Endothelial cell of umbilical vein (primary cell): ENCODE measurements around the gene ACIN1. TPM values are rescaled to one million over a fixed set of nuclear protein-coding genes. Genes with fewer than 3 reads are reported as not detected.

ENCODE experiments used
- BruUV-seq: library from RNA; stranded (reverse); fragments of 400-500 nt; replicated peaks from 2 replicates; lab custom pipeline; 2021; lab: Mats Ljungman, UMichigan
- CTCF ChIA-PET: fragments of 300-600, 350-600 bp; sonication (Branson Sonifier 250); formaldehyde crosslinking; loops from one replicate; lab custom pipeline; 2021; ENCODE audit warnings: antibody characterized with exemption, inconsistent platforms; lab: Charles Lee
- POLR2A ChIA-PET: fragments of 300-600, 350-600 bp; sonication (Branson Sonifier 250); formaldehyde crosslinking; loops from one replicate; lab custom pipeline; 2021; ENCODE audit warnings: antibody characterized with exemption, inconsistent platforms; lab: Charles Lee
- DNase-seq: peaks from one replicate; pipeline ENCODE4 v3.0.0-alpha.2; 2011; ENCODE audit warnings: low read depth, low spot score
- FAIRE-seq: peaks from 2 replicates; lab custom pipeline; 2011; peaks lifted over from hg19 to GRCh38; lab: Jason Lieb, UNC
- H2AFZ ChIP-seq: 2 replicates; pipeline ENCODE4 v1.6.0; 2012; ENCODE audit warnings: low read depth, low read length, control low read depth, inconsistent platforms
- H3K27ac ChIP-seq: 2 replicates; pipeline ENCODE4 v1.5.1; 2011; ENCODE audit warnings: low read depth, mild to moderate bottlenecking, control low read depth, low read length, moderate library complexity; ENCODE audit not compliant: insufficient read depth
- H3K27me3 ChIP-seq, 2 experiments: 2 replicates each; pipeline versions ENCODE4 v1.6.0 to v1.6.1; 2011; ENCODE audit warnings: low read length in 2 of 2, mixed read lengths in 1 of 2; ENCODE audit not compliant: control insufficient read depth in 2 of 2, insufficient read depth in 2 of 2
- H3K36me3 ChIP-seq, 2 experiments: 2 replicates in 1 of 2; 3 replicates in 1 of 2; pipeline ENCODE4 v1.5.1; 2011; ENCODE audit warnings: low read length in 2 of 2, mild to moderate bottlenecking in 1 of 2, moderate library complexity in 1 of 2; ENCODE audit not compliant: control insufficient read depth in 2 of 2, insufficient read depth in 2 of 2; ENCODE audit errors: extremely low read depth in 1 of 2
- H3K4me1 ChIP-seq: 3 replicates; pipeline ENCODE4 v1.5.1; 2011; ENCODE audit warnings: mild to moderate bottlenecking, low read length; ENCODE audit not compliant: control insufficient read depth, insufficient read depth; ENCODE audit errors: extremely low read depth
- H3K4me2 ChIP-seq: 2 replicates; pipeline ENCODE4 v1.6.1; 2011; ENCODE audit warnings: low read length, control low read depth, mixed read lengths; ENCODE audit not compliant: insufficient read depth
- H3K4me3 ChIP-seq, 3 experiments: fragments of 200-600 bp in 1 of 3; sonication (generic), shearing (Covaris generic) in 1 of 3; replicated peaks in 1 of 3; 2 replicates each; pipeline ENCODE4 v1.5.1; 2011 to 2016; ENCODE audit warnings: control low read depth in 3 of 3, low read length in 3 of 3, mild to moderate bottlenecking in 2 of 3, inconsistent platforms in 1 of 3, low read depth in 1 of 3, moderate library complexity in 1 of 3; ENCODE audit not compliant: insufficient read depth in 1 of 3
- H3K79me2 ChIP-seq: 2 replicates; pipeline ENCODE4 v1.6.0; 2012; ENCODE audit warnings: low read length, inconsistent platforms; ENCODE audit not compliant: control insufficient read depth, insufficient read depth
- H3K9ac ChIP-seq: replicated peaks from 2 replicates; pipeline ENCODE3; 2011; ENCODE audit warnings: low read length, control low read depth; ENCODE audit not compliant: insufficient read depth; ENCODE audit errors: extremely low read depth
- H3K9me1 ChIP-seq: replicated peaks from 3 replicates; pipeline ENCODE4 v1.6.0; 2011; ENCODE audit warnings: mild to moderate bottlenecking, low read length; ENCODE audit not compliant: control insufficient read depth, insufficient read depth; ENCODE audit errors: extremely low read depth
- H3K9me3 ChIP-seq: replicated peaks from 2 replicates; pipeline ENCODE4 v1.5.1; 2012; ENCODE audit warnings: low read length, inconsistent platforms; ENCODE audit not compliant: control insufficient read depth, insufficient read depth
- H4K20me1 ChIP-seq: replicated peaks from 2 replicates; pipeline ENCODE3; 2011; ENCODE audit warnings: mild to moderate bottlenecking, low read length; ENCODE audit not compliant: control insufficient read depth, insufficient read depth; ENCODE audit errors: extremely low read depth
- EZH2 ChIP-seq: IDR thresholded peaks from 2 replicates; pipeline ENCODE4 v1.6.1; 2012; ENCODE audit warnings: borderline replicate concordance, low read depth, mild to moderate bottlenecking, moderate library complexity, low read length, inconsistent platforms; ENCODE audit not compliant: severe bottlenecking
- FOS ChIP-seq: IDR thresholded peaks from 2 replicates; pipeline ENCODE4 v1.6.1; 2011; ENCODE audit warnings: mild to moderate bottlenecking, low read length, moderate library complexity, borderline replicate concordance; ENCODE audit not compliant: insufficient read depth
- GATA2 ChIP-seq: IDR thresholded peaks from 2 replicates; pipeline ENCODE4 v1.7.0; 2011; ENCODE audit warnings: low read depth, mild to moderate bottlenecking, moderate library complexity, mixed read lengths, low read length; ENCODE audit not compliant: insufficient read length, insufficient read depth
- JUN ChIP-seq: IDR thresholded peaks from 2 replicates; pipeline ENCODE4 v1.6.1; 2011; ENCODE audit warnings: borderline replicate concordance, low read depth; ENCODE audit not compliant: insufficient read length, insufficient read depth
- MYC ChIP-seq: IDR thresholded peaks from one replicate; pipeline ENCODE4 v1.6.1; 2011; ENCODE audit warnings: mild to moderate bottlenecking, low read depth, low read length
- POLR2A ChIP-seq: IDR thresholded peaks from 2 replicates; pipeline ENCODE4 v1.6.1; 2012; ENCODE audit warnings: low read depth, mild to moderate bottlenecking, control low read depth, low read length
- POLR2AphosphoS5 ChIP-seq: IDR thresholded peaks from 2 replicates; pipeline ENCODE4 v1.6.1; 2012; ENCODE audit warnings: low read depth, mild to moderate bottlenecking, control low read depth, low read length, moderate library complexity; ENCODE audit not compliant: insufficient read depth
- dilution Hi-C: fragments of 300-500 bp; cut with MboI; formaldehyde crosslinking; loops from one replicate; pipeline ENCODE4 v1.15.0; 2019; ENCODE audit warnings: low sequenced_read_pairs; ENCODE audit not compliant: extremely low pct_ligation_motif_present
- intact Hi-C: fragments of 100-400 bp; cut with micrococcal nuclease; formaldehyde crosslinking; loops from one replicate; pipeline ENCODE4 v1.10.0; 2022
- polyA plus RNA-seq, 4 experiments: library from polyadenylated mRNA; depleted of rRNA in 3 of 4; stranded (reverse) in 3 of 4; unstranded in 1 of 4; fragments of >200 nt; gene quantifications; 2 replicates each; pipeline versions ENCODE4 v1.2.1 to v1.2.3, GENCODE V29; 2011 to 2012; ENCODE audit warnings: missing spikeins in 1 of 4
- total RNA-seq: library from RNA; stranded (reverse); gene quantifications from 2 replicates; pipeline ENCODE4 v1.2.3, GENCODE V29; 2021
- TF ChIP-seq, protein P1 (sequence below): IDR thresholded peaks from 2 replicates; pipeline ENCODE4 v1.6.1; 2011; ENCODE audit not compliant: insufficient read depth, insufficient read length
- TF ChIP-seq, protein P2 (sequence below), 2 donors: IDR thresholded peaks; 1 replicate in 1 of 2; 2 replicates in 1 of 2; pipeline ENCODE4 v1.5.1; 2011; ENCODE audit warnings: low read length in 2 of 2, mild to moderate bottlenecking in 2 of 2, moderate library complexity in 2 of 2, control low read depth in 1 of 2, inconsistent platforms in 1 of 2, low read depth in 1 of 2; ENCODE audit not compliant: insufficient read depth in 1 of 2; ENCODE audit errors: extremely low read depth in 1 of 2

The ACIN1 gene
- total and polyA plus RNA-seq, 2 donors (not counting 3 experiments of a cell fraction or from before 2014, with no cell fraction given): 146 to 240 TPM

DNA sequence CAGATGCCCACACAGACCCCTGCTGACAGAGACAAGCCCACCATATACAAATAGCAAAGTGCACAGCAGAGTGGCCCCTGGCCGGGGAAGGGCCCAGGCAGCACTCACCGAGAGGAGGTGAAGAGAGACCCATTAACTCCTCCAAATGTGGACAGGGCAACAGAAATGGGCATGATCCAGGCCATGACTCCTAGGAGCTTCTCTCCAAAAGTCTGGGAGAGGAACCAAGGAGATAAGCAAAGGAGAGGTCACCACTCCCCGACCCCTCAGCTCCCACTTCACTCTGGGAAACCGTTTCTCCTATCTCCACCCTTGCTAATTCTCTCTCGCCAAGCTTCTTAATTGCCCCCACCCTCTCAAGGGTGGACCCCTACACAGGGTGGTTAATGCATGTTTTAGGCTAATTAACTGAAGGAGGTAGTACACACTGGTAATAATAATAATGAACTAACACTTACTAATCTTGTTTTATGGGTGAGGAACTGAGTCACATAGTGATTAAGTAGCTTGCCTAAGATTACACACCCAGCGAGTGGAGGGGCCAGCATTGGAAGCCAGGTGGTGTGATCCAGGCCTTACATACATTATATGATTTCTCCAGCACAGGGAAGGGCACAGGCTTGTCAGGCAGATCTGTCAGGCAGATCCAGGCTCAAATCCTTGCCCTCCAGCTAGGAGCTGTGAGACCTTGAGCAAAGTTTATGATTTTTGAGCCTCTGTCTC lies 43.0 kb upstream of the ACIN1 start:
- TF ChIP-seq, protein P1, sequence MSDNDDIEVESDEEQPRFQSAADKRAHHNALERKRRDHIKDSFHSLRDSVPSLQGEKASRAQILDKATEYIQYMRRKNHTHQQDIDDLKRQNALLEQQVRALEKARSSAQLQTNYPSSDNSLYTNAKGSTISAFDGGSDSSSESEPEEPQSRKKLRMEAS: no peak
- TF ChIP-seq MYC (no peak), POLR2AphosphoS5 (no peak), POLR2A (no peak), EZH2 (no peak), FOS (peak; percentile 62), JUN (peak; percentile 3), GATA2 (peak; percentile 53)
- TF ChIP-seq, protein P2, sequence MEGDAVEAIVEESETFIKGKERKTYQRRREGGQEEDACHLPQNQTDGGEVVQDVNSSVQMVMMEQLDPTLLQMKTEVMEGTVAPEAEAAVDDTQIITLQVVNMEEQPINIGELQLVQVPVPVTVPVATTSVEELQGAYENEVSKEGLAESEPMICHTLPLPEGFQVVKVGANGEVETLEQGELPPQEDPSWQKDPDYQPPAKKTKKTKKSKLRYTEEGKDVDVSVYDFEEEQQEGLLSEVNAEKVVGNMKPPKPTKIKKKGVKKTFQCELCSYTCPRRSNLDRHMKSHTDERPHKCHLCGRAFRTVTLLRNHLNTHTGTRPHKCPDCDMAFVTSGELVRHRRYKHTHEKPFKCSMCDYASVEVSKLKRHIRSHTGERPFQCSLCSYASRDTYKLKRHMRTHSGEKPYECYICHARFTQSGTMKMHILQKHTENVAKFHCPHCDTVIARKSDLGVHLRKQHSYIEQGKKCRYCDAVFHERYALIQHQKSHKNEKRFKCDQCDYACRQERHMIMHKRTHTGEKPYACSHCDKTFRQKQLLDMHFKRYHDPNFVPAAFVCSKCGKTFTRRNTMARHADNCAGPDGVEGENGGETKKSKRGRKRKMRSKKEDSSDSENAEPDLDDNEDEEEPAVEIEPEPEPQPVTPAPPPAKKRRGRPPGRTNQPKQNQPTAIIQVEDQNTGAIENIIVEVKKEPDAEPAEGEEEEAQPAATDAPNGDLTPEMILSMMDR (IDR thresholded peaks at IDR 0.05; ENCODE audit: extremely low read depth in 1 of 2, insufficient read depth in 1 of 2, low read depth in 1 of 2, low read length in 2 of 2): no peak

More for the DNA sequence above, 43.0 kb upstream of the ACIN1 start:
- BruUV-seq: no TSS peak
- no peaks in the 10 kb centered on the region for H3K27me3 ChIP-seq
- POLR2A ChIA-PET: no interaction called here
- no peaks in the 10 kb centered on the region for H3K9me3 ChIP-seq
- no peak overlapping the region for H3K4me2 ChIP-seq
- intact Hi-C loops (no loop called here), dilution Hi-C loops (no loop called here)
- peaks cover 8% of the 10 kb centered on the region for H3K4me1 ChIP-seq
- H3K4me3 ChIP-seq: no peak overlapping the region
- H3K9me1 ChIP-seq: no peaks in the 10 kb centered on the region
- no peaks in the 10 kb centered on the region for H3K79me2 ChIP-seq
- FAIRE-seq (peak; percentile 75), DNase-seq (peak; percentile 49)
- H2AFZ ChIP-seq: peak overlapping the region; percentile 76
- CTCF ChIA-PET: interaction anchor here (0.8 to 2.4 kb wide), 6 partner anchors 17 to 49 kb away, joined by 3 to 20 read pairs (median 3); partner anchors contain the start of gene SLC7A8
- no peak overlapping the region for H3K9ac ChIP-seq
- H4K20me1 ChIP-seq: no peaks in the 10 kb centered on the region
- H3K27ac ChIP-seq: no peak overlapping the region
- H3K36me3 ChIP-seq: no peaks in the 10 kb centered on the region
